CD4-positive, alpha-beta memory T cell (primary cell): ENCODE measurements around the gene LDLRAD4. TPM values are rescaled to one million over a fixed set of nuclear protein-coding genes. Genes with fewer than 3 reads are reported as not detected.

ENCODE experiments used
- CTCF ChIA-PET: fragments of 350-600 bp; sonication (Branson Sonifier 250); formaldehyde crosslinking; loops from one replicate; lab custom pipeline; 2021; ENCODE audit warnings: inconsistent platforms; ENCODE audit not compliant: partially characterized antibody; lab: Charles Lee
- POLR2A ChIA-PET: fragments of 350-600 bp; sonication (Branson Sonifier 250); formaldehyde crosslinking; loops from one replicate; lab custom pipeline; 2021; ENCODE audit not compliant: partially characterized antibody; lab: Charles Lee
- DNase-seq, 5 donors: peaks; one replicate each; pipeline versions ENCODE4 v3.0.0 to v3.0.0-alpha.2; 2020 to 2022; ENCODE audit warnings: mixed read lengths in 1 of 5
- H3K27ac ChIP-seq: one replicate; pipeline ENCODE4 v1.7.0; 2013; ENCODE audit warnings: low read depth, low read length
- H3K27me3 ChIP-seq: 2 replicates; pipeline ENCODE4 v1.7.0; 2013; ENCODE audit warnings: mild to moderate bottlenecking, low read length, moderate library complexity; ENCODE audit not compliant: insufficient read depth
- H3K36me3 ChIP-seq: 2 replicates; pipeline ENCODE4 v1.7.0; 2013; ENCODE audit warnings: mild to moderate bottlenecking, low read length, moderate library complexity; ENCODE audit not compliant: insufficient read depth
- H3K4me1 ChIP-seq: 2 replicates; pipeline ENCODE4 v1.7.0; 2013; ENCODE audit warnings: mild to moderate bottlenecking, low read length, moderate library complexity; ENCODE audit not compliant: insufficient read depth
- H3K4me3 ChIP-seq, 2 donors: one replicate each; pipeline ENCODE4 v1.7.0; 2013; ENCODE audit warnings: low read length in 2 of 2, mild to moderate bottlenecking in 1 of 2
- H3K9me3 ChIP-seq, 2 donors: one replicate each; pipeline ENCODE4 v1.7.0; 2013; ENCODE audit warnings: low read length in 2 of 2, control low read depth in 1 of 2; ENCODE audit not compliant: control insufficient read depth in 1 of 2
- H3K27ac Mint-ChIP-seq, 7 donors: one replicate each; pipeline ENCODE4 v1.8.0; 2020 to 2021; ENCODE audit warnings: mixed read lengths in 7 of 7, mild to moderate bottlenecking in 6 of 7, inconsistent platforms in 3 of 7, moderate library complexity in 3 of 7
- H3K27me3 Mint-ChIP-seq, 2 donors: one replicate each; pipeline ENCODE4 v1.8.0; 2020 to 2021; ENCODE audit warnings: mixed read lengths in 2 of 2
- H3K36me3 Mint-ChIP-seq, 2 donors: one replicate each; pipeline ENCODE4 v1.8.0; 2020 to 2021; ENCODE audit warnings: mixed read lengths in 2 of 2, inconsistent platforms in 1 of 2, mild to moderate bottlenecking in 1 of 2
- H3K4me1 Mint-ChIP-seq, 4 donors: one replicate each; pipeline ENCODE4 v1.8.0; 2020 to 2021; ENCODE audit warnings: mixed read lengths in 4 of 4, mild to moderate bottlenecking in 1 of 4
- H3K4me3 Mint-ChIP-seq, 8 donors: one replicate each; pipeline ENCODE4 v1.8.0; 2020 to 2021; ENCODE audit warnings: mixed read lengths in 8 of 8, mild to moderate bottlenecking in 7 of 8, moderate library complexity in 6 of 8, inconsistent platforms in 3 of 8
- H3K9me3 Mint-ChIP-seq, 8 donors: one replicate each; pipeline ENCODE4 v1.8.0; 2020 to 2021; ENCODE audit warnings: mixed read lengths in 8 of 8, mild to moderate bottlenecking in 5 of 8, inconsistent platforms in 3 of 8, moderate library complexity in 1 of 8
- intact Hi-C: fragments of 100-400 bp; cut with micrococcal nuclease; formaldehyde crosslinking; loops from one replicate; pipeline ENCODE4 v1.15.1; 2023
- polyA plus RNA-seq, 2 donors: library from polyadenylated mRNA; unstranded; fragments of 300-500 nt; fragmentation: Illumina TruSeq; gene quantifications; one replicate each; pipeline ENCODE4 v1.2.3, GENCODE V29; 2021
- total RNA-seq, 2 experiments: library from RNA; stranded (reverse); gene quantifications; one replicate each; pipeline ENCODE4 v1.2.3, GENCODE V29; 2021

LDLRAD4 gene
- total and polyA plus RNA-seq, 4 experiments from 2014 or later: 17.4 to 63.0 (median 36.6) TPM

GRCh38 chr18:13284330-13285027 lies 65.9 kb downstream of the LDLRAD4 start:
- Histone ChIP-seq H3K27me3 (no peaks in the 10 kb centered on the region), H3K27ac (no peak overlapping the region), H3K4me3 (peak overlapping the region in 1 of 2 donors; percentile 20), H3K4me1 (peaks cover 53% of the 10 kb centered on the region), H3K9me3 (no peaks in the 10 kb centered on the region), H3K36me3 (no peaks in the 10 kb centered on the region)
- H3K27ac Mint-ChIP-seq: peak overlapping the region; percentile 37 to 97 (median 90)
- peaks cover 0 to 2% (median 0%) of the 10 kb centered on the region in 8 donors for H3K9me3 Mint-ChIP-seq
- no peak for DNase-seq
- peaks cover 0 to 2% of the 10 kb centered on the region in 2 donors for H3K36me3 Mint-ChIP-seq
- ChIA-PET CTCF (no interaction called here), POLR2A (interaction anchor here (1.4 kb wide), 2 partner anchors 11 to 92 kb away, joined by 4 read pairs; no protein-coding TSS in a partner anchor)
- H3K4me1 Mint-ChIP-seq: peaks cover 44 to 72% (median 53%) of the 10 kb centered on the region in 4 donors
- peak overlapping the region in 7 of 8 donors; percentile 58 to 84 (median 77) for H3K4me3 Mint-ChIP-seq
- intact Hi-C loops: loop anchor here (5.0 kb wide), 1 partner anchor 93 kb away; no protein-coding TSS in a partner anchor
- H3K27me3 Mint-ChIP-seq: peaks cover 0 to 2% of the 10 kb centered on the region in 2 donors

GRCh38 chr18:13285874-13286273 lies 67.3 kb downstream of the LDLRAD4 start:
- H3K4me3 ChIP-seq: no peak overlapping the region
- intact Hi-C loops: no loop called here
- ChIA-PET CTCF (interaction anchor here (0.7 kb wide), 1 partner anchor 70 kb away, joined by 3 read pairs; no protein-coding TSS in a partner anchor), POLR2A (interaction anchor here (1.0 to 1.2 kb wide), 2 partner anchors 10 to 20 kb away, joined by 3 to 4 read pairs; no protein-coding TSS in a partner anchor)
- H3K36me3 ChIP-seq: no peaks in the 10 kb centered on the region
- H3K4me1 ChIP-seq: peaks cover 51% of the 10 kb centered on the region
- peaks cover 0 to 2% of the 10 kb centered on the region in 2 donors for H3K36me3 Mint-ChIP-seq
- H3K9me3 ChIP-seq: no peaks in the 10 kb centered on the region
- DNase-seq: no peak
- H3K9me3 Mint-ChIP-seq: peaks cover 0 to under 1% (median 0%) of the 10 kb centered on the region in 8 donors
- peak overlapping the region in 4 of 7 donors; percentile 18 to 89 (median 64) for H3K27ac Mint-ChIP-seq
- peaks cover 41 to 71% (median 53%) of the 10 kb centered on the region in 4 donors for H3K4me1 Mint-ChIP-seq
- no peak overlapping the region for H3K27ac ChIP-seq
- H3K27me3 Mint-ChIP-seq: peaks cover 0 to 3% of the 10 kb centered on the region in 2 donors
- peak overlapping the region in 1 of 8 donors; percentile 32 for H3K4me3 Mint-ChIP-seq
- no peaks in the 10 kb centered on the region for H3K27me3 ChIP-seq

DNA sequence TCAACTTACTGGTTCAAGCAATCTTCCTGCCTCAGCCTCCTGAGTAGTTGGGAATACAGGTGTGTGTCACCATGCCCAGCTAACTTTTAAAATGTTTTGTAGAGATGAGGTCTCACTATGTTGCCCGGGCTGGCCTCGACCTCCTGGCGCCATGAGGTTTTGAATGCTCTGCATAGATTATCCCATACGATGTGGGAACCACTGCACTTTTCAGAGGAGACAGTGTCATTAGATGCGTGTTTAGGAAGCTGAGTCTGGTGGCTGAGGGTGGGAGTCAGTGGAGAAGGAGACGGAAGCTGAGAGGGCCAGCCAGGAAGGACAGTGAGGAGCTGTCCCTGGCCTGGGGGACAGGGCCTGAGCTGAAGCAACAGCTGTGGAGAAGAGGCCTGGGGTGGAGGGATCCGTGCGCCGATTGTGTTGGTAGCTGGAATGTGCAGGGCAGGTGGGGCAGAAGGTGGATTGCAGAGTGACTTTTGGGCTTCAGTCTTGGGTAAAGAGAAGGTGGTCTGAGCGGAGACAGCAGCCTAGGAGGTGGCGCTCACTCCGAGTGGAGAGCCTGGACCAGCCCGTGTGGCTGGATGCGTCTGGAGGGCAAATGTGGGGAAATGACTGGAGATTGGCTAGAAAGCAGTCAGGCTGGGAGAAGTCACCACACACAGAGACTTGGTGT lies 68.0 kb downstream of the LDLRAD4 start:
- POLR2A ChIA-PET: interaction anchor here (1.0 to 1.2 kb wide), 2 partner anchors 11 to 21 kb away, joined by 3 to 4 read pairs; no protein-coding TSS in a partner anchor
- Mint-ChIP-seq H3K27ac (peak overlapping the region in 5 of 7 donors; percentile 5 to 73 (median 63)), H3K4me3 (no peak overlapping the region), H3K36me3 (peaks cover 0 to 2% of the 10 kb centered on the region in 2 donors), H3K9me3 (no peaks in the 10 kb centered on the region), H3K27me3 (peaks cover 0 to 3% of the 10 kb centered on the region in 2 donors), H3K4me1 (peaks cover 42 to 73% (median 56%) of the 10 kb centered on the region in 4 donors)
- intact Hi-C loops: no loop called here
- Histone ChIP-seq H3K4me3 (no peak overlapping the region), H3K27me3 (no peaks in the 10 kb centered on the region), H3K4me1 (peaks cover 52% of the 10 kb centered on the region), H3K9me3 (no peaks in the 10 kb centered on the region), H3K36me3 (no peaks in the 10 kb centered on the region), H3K27ac (no peak overlapping the region)
- CTCF ChIA-PET: interaction anchor here (0.7 kb wide), 1 partner anchor 70 kb away, joined by 3 read pairs; no protein-coding TSS in a partner anchor
- no peak for DNase-seq

- Histone ChIP-seq H3K9me3 (no peaks in the 10 kb centered on the region), H3K36me3 (no peaks in the 10 kb centered on the region), H3K27ac (no peak overlapping the region), H3K27me3 (no peaks in the 10 kb centered on the region), H3K4me3 (no peak overlapping the region), H3K4me1 (peaks cover 44% of the 10 kb centered on the region)
- ChIA-PET CTCF (no interaction called here), POLR2A (no interaction called here)
- Mint-ChIP-seq H3K4me1 (peaks cover 38 to 65% (median 53%) of the 10 kb centered on the region in 4 donors), H3K9me3 (no peaks in the 10 kb centered on the region), H3K4me3 (no peak overlapping the region), H3K27ac (peak overlapping the region in 2 of 7 donors; percentile 18 to 70), H3K36me3 (peaks cover 0 to 2% of the 10 kb centered on the region in 2 donors), H3K27me3 (peaks cover 0 to 1% of the 10 kb centered on the region in 2 donors)
- intact Hi-C loops: no loop called here
- DNase-seq: no peak
Observed at GRCh38 chr18:13287372-13287771, 68.8 kb downstream of the LDLRAD4 start.

DNA sequence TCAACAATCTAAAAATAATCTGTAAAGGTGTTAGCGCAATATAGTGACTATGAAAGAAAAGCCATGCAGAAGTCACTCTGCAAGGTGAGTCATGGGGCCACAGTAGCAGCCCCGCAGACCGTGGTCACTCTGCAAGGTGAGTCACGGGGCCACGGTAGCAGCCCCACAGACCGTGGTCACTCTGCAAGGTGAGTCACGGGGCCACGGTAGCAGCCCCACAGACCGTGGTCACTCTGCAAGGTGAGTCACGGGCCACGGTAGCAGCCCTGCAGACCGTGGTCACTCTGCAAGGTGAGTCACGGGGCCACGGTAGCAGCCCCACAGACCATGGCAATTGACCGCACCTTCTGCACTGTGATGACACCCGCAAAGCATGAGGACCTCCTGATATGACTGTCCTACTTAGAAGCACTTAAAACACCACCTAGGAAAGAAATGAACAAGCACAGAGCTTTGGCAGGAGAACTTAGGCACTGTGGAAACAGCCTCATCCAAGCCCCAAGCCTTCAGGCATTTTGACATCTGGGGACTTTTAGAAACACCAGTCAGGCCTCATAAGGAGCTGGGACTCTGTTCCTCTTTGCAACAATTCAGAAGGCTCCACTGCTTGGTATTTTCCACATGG lies 70.1 kb downstream of the LDLRAD4 start:
- no peak overlapping the region for H3K27ac ChIP-seq
- CTCF ChIA-PET: interaction anchor here (0.8 kb wide), 1 partner anchor 70 kb away, joined by 4 read pairs; the partner anchor contains the start of gene LDLRAD4
- DNase-seq: no peak
- Mint-ChIP-seq H3K4me1 (peaks cover 31 to 58% (median 44%) of the 10 kb centered on the region in 4 donors), H3K27me3 (peaks cover 0 to 1% of the 10 kb centered on the region in 2 donors), H3K9me3 (no peaks in the 10 kb centered on the region), H3K4me3 (no peak overlapping the region), H3K27ac (peak overlapping the region in 4 of 7 donors; percentile 38 to 90 (median 84)), H3K36me3 (peaks cover 0 to 2% of the 10 kb centered on the region in 2 donors)
- no peaks in the 10 kb centered on the region for H3K36me3 ChIP-seq
- H3K9me3 ChIP-seq: no peaks in the 10 kb centered on the region
- POLR2A ChIA-PET: interaction anchor here (1.7 kb wide), 1 partner anchor 9 kb away, joined by 4 read pairs; no protein-coding TSS in a partner anchor
- no peaks in the 10 kb centered on the region for H3K27me3 ChIP-seq
- H3K4me1 ChIP-seq: peaks cover 36% of the 10 kb centered on the region
- intact Hi-C loops: no loop called here
- no peak overlapping the region for H3K4me3 ChIP-seq

GRCh38 chr18:13289481-13290205 lies 71.1 kb downstream of the LDLRAD4 start:
- Histone ChIP-seq H3K27ac (no peak overlapping the region), H3K4me3 (no peak overlapping the region), H3K9me3 (no peaks in the 10 kb centered on the region), H3K4me1 (peaks cover 26% of the 10 kb centered on the region), H3K36me3 (no peaks in the 10 kb centered on the region), H3K27me3 (no peaks in the 10 kb centered on the region)
- H3K27ac Mint-ChIP-seq: peak overlapping the region in 5 of 7 donors; percentile 37 to 90 (median 81)
- peaks cover 0 to 1% of the 10 kb centered on the region in 2 donors for H3K27me3 Mint-ChIP-seq
- H3K36me3 Mint-ChIP-seq: peaks cover 0 to 2% of the 10 kb centered on the region in 2 donors
- DNase-seq: no peak
- ChIA-PET POLR2A (interaction anchor here (1.3 to 2.1 kb wide), 3 partner anchors 10 to 14 kb away, joined by 3 to 8 read pairs (median 4); no protein-coding TSS in a partner anchor), CTCF (interaction anchor here (0.8 to 1.0 kb wide), 2 partner anchors 71 to 129 kb away, joined by 3 to 4 read pairs; partner anchors contain the start of gene LDLRAD4)
- intact Hi-C loops: loop anchor here (2.0 kb wide), 1 partner anchor 15 kb away; no protein-coding TSS in a partner anchor
- peak overlapping the region in 4 of 8 donors; percentile 31 to 60 (median 44) for H3K4me3 Mint-ChIP-seq
- peaks cover 21 to 48% (median 35%) of the 10 kb centered on the region in 4 donors for H3K4me1 Mint-ChIP-seq
- no peaks in the 10 kb centered on the region for H3K9me3 Mint-ChIP-seq
